Gastrocnemius medialis (tissue), 4 donors: ENCODE data around the gene USF3.

Experiments
- POLR2A ChIP-seq, 2 donors: fragments of 450-650 bp; IDR thresholded peaks; one replicate each; pipeline ENCODE4 v1.6.1; 2017; ENCODE audit warnings: antibody characterized with exemption in 2 of 2, mild to moderate bottlenecking in 2 of 2, moderate library complexity in 2 of 2
- TF ChIP-seq, protein P1 (sequence below), 5 experiments: fragments of 450-650 bp in 3 of 5; fragments of 200-600 bp in 2 of 5; sonication (generic) in 2 of 5; IDR thresholded peaks in 4 of 5; conservative IDR thresholded peaks in 1 of 5; 1 replicate in 4 of 5; 2 replicates in 1 of 5; pipeline ENCODE4 v1.5.1; 2016 to 2019; ENCODE audit warnings: antibody characterized with exemption in 5 of 5, mild to moderate bottlenecking in 3 of 5, moderate library complexity in 3 of 5

DNA sequence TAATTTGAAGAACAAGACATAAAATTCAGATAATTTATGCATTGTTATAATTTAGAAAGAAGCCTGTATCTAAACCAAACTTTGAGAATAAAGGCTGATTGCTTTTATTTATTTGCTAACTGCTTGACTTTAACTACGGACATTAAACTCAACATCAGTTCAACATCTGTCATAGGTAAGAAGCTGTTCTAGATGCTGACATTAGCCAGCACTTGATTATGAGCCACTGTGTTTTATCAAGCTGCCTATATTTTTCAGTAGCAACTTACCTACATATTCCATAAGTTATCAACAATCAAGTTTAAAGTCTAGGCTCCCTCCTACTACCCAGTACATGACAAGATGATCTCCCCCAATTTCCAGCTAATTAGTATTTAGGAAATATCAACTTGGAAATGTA lies 42.1 kb downstream of the USF3 start:
- TF ChIP-seq, protein P1, sequence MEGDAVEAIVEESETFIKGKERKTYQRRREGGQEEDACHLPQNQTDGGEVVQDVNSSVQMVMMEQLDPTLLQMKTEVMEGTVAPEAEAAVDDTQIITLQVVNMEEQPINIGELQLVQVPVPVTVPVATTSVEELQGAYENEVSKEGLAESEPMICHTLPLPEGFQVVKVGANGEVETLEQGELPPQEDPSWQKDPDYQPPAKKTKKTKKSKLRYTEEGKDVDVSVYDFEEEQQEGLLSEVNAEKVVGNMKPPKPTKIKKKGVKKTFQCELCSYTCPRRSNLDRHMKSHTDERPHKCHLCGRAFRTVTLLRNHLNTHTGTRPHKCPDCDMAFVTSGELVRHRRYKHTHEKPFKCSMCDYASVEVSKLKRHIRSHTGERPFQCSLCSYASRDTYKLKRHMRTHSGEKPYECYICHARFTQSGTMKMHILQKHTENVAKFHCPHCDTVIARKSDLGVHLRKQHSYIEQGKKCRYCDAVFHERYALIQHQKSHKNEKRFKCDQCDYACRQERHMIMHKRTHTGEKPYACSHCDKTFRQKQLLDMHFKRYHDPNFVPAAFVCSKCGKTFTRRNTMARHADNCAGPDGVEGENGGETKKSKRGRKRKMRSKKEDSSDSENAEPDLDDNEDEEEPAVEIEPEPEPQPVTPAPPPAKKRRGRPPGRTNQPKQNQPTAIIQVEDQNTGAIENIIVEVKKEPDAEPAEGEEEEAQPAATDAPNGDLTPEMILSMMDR (IDR thresholded peaks at IDR 0.05 in 4 of 5, conservative IDR thresholded peaks at IDR 0.05 in 1 of 5): no peak
- no peak for TF ChIP-seq POLR2A (IDR thresholded peaks at IDR 0.05)
